HG03558 (cell line): Measurements from ENCODE around the gene HOXB3.

ENCODE experiments used
- ATAC-seq: cut with Tn5 transposase; IDR thresholded peaks from one replicate; pipeline ENCODE4 v1.9.1; 2021; ENCODE audit warnings: moderate number of reproducible peaks; ENCODE audit not compliant: unreplicated experiment; ENCODE audit errors: extremely low read depth

The HOXB3 gene

DNA sequence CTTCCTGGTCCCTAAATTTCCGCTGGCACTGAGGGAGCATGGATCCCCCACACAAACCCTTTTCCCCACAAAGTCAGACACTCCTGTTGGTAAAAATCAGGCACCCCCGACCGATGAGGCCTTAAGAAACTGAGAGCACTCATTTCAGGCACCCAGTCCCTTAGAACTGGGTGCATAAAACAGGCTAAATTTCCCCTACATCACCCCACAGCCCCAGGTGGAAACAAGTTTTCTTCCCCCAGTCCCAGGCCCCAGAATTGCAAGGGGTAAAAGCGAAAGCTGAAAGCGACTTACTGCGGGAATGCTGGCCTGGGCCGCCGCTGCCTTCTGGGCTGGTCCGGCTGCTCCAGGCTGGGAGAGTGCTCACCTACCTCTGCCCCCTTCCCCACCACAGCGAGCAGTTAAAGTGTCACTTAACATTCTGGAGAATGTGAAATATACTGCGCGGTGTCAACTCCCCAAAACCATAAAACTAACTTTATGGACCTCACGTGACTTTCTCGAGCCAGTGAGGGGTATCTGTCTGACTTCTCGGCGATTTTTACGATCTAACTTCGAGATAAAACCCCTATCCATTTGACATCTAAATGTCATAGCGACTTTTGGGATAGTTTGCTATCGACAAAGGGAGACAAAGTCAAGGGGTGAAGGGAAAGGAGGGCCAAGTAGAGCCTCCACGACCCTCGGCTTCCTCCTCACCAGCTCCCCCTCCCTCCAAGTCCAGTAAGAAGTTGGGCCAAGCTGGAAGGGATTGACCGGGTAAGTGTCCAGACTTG lies at the start of gene HOXB3:
Gene HOXB3, minus strand, starts transcription at position 411 of the 776 bp plus-strand sequence. CDS start 37,767 bp downstream, outside the sequence.
- no peak for ATAC-seq

DNA sequence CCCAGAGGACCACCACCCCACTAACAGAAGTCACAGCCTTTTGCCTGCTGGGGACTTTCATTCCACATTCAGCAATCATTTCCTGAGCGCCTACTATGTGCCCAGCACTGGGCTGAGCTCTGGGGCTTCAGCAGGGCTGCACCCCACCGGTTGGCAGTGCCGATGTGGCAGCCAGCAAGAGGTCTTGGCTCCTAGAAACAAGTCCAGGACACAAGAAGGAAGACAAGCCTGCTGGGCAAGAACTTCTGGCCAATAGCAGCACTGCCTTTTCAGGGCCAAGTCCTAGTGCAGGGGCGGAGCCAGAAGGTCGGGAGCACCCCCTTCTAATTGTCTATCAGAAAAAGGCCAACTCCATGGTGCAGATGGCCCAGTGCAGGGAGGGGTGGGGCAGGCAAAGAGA lies 49.1 kb upstream of the HOXB3 start:
- ATAC-seq: no peak

DNA sequence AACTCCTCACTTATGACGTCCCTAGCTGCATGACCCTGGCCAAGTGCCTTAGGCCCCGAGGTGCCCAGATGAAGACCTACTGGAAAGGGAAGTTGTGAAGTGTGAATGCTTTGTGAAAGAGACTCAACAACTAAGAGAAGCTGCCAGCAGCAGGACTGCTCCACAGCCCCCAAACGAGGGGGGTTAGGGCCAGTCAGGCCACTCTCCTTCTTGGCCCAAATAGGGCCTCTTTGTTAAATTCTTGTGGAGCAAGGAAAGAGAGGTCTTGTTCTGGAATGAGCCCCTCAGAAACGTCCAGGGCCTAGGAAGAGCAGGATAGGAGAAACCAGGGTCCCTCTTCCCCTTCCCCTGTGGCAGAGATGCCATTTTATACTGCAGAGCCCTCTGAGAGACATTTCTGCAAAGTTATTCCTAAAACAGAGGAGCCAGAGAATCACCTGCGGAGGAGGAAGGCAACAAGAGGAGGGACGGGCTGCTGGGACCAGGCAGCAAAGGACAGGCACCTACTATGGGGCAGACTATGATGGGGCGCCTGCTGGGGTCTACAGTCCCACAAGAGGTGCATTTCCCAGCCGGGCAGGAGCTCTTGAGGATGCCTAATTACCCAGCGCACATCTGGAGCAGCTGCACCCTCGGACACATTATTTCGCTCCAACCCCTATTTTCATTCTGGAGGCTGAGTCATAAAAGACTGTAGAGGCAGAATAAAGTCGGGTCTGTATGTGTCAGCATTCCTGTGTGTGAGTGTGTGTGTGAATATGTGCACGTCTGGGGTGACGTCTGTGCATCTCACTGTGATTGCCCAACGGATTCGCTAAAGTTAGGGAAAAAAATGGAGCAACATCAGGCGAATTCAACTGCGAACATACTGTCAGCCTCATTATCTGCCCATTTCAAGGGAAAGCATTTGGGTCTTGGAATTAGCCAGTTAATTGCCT lies 47.6 kb upstream of the HOXB3 start:
- no peak for ATAC-seq

DNA sequence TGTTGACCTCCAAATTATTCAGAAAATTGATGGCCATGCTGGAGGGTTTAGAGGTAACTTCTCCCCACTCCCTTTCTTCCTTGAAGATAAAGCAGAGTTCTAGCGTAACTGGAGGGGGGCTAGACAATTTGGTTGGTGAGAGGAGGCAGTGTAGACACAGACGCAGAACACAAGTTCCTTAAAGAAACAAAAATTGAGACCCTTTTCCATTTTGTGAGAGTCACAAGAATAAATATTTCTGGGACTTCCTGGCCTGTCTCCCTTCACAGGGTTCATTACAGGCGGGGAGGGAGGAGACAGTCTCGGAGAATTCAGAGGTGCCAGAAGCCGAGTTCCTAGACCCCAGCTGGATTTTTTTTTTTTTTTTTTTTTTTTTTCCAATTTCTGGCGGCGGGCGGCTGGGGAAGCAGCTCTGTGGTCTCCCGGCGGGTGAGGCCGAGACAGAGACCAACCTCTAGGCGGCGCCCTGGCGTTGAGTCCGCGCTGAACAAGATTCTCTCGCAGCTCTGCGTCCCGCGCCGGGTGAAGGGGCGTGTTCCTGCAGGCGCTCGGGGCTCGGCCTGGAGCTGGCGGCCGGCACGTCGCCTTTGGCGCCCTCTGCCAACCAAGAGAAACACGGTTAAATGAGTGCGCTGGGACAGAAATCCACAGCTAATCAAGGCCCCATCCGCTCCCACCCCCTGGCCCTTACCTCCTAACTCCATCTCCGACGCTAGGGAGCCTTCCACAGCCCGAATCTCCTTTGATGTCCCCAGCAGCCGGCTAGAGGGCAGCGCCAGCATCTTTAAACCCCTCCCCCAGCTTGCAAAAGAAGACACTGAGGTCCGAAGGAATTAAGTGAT lies 46.4 kb upstream of the HOXB3 start:
- no peak for ATAC-seq

DNA sequence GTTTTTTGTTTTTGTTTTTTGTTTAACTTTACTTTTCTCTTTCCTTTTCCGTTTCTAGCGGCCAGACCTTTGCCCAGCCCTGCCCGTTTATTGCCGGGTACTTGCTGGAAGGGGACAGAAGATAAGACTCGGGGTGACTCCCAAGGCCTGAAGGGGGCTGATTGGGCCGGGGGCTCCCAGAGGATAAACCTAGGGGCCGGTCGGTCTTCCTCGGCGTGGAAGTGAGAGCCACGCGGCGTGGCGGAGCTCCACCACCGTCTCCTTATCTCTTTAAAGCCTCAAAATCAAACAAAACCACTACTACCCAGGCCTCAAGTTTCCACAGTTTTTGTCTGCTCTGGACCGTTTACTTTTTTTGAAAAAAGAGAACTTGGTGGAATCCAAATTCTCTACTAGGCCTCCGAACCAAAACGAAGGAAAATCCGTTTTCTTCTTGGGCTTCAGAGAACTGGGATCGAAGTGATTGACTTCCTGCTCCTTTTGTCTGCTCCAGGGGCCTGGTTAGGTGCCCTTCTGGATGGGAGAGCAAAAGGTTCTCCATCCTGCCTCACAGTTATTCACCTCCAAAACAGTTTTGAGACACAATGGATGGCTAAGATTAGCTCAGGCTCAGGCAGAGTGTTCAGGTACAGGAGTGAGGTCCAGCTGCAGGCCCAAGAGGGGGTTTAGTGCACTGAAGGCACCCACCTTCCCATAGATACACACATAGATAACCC lies 44.6 kb upstream of the HOXB3 start:
- no peak for ATAC-seq

DNA sequence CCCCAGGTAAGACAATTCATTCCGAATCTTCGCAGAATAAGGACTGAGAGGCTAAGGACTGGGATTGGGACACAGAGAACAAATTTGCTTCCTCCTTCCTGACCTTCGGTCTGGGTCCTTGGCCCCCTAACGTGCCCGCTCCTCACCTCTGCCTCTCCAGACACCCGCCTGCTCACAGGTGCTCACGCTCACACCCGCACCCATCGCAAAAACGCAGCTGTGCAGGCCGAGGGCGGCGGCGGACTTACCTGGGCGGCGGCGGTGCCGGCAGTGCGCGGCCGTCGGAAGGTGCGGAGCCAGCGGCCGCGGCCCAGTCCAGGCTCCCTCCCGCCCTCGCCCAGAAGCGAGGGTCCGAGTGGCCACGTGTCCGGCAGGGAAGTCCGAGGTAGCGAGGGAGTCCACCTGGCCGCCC lies 43.2 kb upstream of the HOXB3 start:
- no peak for ATAC-seq

DNA sequence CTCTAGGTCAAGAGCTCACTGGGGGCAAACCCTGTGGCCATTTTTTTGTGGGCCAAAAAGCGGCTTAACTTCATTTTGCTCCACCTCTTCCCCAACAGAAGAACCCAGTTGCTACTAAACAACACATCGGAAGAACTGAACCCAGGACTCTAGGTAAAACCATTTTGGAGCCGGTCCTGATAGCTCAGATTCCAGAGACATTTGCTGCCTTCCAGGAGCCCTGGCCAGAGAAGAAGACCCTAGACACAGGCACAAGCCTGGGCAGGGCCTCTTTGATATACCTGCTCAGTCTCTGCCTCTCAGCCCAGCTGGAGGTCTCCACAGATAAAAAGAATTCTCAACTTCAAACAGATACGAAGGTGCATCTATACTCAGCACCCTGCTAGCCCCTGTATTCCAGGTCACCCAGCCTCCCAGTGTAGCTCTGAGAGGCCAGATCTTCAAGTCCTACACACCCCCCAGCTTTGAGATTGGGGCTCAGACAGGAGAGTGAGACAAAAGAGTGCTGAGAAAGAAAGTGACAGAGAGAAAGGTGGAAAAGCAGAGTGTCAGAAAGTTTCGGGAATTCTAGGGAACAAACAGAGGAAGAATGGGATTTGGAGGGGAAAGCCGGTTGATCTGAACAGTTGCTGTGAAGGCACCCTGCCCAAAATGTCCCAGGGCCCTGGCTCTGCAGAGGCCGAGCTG lies 42.7 kb upstream of the HOXB3 start:
- no peak for ATAC-seq

DNA sequence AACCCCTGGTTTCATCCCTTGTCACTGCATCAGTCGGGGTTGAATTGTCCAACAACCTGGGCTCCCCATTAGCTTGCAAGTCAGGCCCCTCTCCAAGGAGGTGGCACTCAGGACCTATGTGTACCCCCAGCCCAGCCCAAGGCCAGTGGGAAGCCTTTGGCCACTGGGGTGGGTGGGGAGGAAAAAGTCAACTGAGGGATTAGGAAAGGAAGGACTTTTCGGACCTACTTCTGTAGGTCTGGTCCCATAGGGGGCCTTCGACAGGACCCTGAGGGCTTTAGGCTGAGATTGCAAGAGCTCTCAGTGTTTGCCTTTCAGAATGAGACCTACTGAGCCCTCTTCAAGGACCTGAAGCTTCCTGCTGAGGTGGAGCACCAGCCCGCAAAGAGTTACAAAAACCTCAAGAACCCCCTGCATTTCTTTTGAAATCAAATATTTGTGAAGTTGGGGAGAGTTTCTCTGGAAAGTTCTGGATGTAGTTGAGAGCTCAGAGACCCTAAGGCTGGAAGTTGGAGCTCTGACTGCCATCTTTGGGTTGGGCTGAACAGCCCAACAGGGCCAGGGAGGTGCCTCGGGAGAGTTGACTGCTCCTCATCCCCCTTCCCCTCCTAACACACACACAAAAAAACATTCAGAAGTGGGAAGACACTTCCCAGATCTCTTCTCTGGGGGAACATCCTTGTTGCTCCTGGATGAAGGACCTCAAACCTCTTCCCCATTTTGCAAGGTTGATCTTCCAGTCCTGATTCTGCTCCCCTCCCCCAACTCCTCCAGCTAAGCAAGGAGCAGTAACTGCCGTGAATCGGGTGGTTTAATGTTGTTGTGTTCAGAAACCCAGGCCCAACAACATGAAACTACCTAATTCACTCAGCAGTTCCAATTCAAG lies 41.9 kb upstream of the HOXB3 start:
- no peak for ATAC-seq

DNA sequence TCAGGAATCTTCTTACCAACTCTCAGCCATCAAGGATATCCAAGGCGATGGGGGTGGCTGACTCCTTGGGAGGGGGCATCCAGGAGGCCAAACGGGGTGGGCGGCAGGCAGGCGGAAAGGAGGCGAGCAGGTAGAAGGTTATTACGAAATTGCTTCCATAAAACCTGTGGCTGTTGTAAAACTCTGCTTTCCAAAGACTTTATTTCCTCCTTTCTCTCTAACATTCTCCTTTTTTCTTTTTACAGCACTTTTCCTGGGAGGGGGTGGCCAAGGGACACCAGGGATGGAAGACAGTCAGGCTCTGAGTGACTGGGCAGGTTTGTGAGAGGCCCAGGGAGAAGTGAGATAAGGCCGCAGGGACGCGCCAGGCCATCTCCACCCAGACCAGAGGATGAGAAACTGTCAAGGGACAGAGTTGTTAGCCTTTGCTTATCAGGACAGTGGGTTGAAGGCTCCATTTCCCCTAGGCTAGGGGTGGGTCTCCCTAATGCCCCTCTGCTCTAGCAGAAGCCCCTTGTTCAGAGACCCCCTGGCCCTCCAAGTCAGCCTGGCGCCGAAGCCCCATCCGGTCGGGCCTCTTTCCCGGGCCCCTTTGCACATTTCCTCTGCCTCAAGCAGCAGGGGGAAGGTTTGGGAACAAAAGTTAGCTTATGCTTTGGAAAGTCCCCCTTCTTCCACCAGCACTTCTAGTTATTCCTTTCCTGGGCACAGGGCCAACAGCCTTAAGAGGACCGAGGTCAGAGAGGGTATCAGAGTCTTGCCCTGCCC lies 41.1 kb upstream of the HOXB3 start:
- ATAC-seq: no peak

DNA sequence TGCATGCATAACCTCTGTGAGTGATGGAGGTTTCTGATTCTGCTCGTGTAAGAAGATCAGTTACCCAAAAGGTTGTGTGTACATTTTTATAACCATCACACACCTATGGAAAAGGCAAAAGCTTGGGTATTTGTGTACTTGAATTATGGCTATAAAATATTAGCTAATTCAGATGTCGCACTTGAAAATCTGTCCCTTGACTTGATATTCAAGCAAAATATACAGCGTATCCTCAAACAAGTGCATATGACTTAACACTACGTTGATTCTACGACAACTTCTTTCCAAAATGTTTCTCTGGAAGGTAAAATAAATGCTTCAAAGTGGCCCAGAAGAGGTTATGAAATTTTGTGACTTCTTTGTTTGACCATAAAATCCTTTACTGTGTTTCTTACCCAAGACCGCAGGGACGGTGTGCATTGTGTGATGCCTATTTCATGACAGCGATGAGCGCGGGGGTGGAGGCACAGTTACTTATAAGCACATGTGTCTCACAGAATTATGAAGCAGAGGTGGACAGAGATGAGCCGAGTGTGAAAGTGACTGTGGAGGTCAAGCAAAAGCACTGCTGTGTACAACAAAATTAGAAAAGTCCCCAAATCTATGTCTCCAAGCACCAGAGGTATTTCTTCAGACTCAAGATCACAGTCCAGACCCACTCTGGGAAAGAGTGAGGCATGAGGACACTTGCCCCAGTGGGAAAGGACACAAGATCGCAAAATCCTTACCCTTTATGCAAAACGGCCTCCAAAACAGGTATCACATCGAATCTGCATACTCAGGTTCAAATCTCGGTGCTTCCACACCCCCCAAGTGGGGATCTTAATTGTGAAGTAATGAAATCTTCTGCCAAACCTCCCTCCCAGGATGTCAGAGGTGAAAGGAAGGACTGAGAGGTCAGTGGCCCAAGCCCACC lies 40.2 kb upstream of the HOXB3 start:
- ATAC-seq: no peak

DNA sequence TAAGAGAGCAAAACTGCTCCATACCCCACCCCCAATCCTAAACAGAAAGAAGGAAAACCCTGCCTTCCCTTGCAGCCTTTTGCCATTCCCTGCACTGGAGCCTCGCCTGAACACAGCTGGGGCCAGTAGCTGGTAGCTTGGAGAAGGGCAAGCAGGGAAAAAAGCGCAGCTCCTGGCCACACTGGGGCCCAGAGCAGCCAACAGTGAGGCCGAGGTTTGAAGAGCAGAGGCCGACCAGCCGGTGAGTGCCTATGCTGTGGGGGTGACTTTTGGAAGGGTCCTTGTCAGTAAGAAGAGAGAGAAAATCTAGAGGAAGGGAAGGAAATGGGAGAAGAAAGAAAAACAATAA lies 39.3 kb upstream of the HOXB3 start:
- no peak for ATAC-seq

DNA sequence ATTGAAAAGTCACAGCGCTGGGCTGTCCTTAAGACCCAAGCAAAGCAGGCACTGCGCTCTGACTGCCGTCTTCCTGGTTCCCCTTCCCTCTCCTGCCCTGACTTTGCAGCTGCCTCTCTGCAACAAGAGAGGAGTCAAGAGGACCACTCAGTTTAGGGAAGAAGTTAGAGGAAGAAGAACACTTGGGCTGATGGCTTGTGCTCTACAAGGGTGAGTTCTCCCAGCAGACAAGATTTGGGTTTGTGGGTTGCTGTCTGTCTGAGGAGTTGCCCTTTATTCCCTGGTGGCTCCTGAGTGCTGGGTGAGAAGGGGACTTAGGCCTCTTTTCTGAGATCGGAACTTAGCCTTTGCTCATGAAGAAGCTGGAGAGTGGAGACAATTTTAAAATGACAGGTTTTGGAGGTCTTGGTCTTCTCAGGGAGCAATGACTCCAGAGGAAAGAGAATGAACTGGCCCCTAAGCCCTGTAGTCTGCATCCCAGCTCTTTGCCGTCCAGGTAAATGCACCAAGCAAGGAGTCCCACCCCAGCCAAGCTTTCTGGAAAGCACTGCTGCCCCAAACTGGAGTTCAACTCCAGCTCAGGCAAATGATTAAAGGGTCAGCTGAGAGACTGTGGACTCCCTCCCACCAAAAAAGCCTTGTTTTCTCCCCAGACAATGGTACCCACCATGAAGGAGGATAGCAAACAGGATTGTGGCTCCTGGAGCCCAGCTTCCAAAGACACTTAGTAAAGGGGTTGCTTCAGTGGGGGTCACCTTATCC lies 38.8 kb upstream of the HOXB3 start:
- no peak for ATAC-seq

DNA sequence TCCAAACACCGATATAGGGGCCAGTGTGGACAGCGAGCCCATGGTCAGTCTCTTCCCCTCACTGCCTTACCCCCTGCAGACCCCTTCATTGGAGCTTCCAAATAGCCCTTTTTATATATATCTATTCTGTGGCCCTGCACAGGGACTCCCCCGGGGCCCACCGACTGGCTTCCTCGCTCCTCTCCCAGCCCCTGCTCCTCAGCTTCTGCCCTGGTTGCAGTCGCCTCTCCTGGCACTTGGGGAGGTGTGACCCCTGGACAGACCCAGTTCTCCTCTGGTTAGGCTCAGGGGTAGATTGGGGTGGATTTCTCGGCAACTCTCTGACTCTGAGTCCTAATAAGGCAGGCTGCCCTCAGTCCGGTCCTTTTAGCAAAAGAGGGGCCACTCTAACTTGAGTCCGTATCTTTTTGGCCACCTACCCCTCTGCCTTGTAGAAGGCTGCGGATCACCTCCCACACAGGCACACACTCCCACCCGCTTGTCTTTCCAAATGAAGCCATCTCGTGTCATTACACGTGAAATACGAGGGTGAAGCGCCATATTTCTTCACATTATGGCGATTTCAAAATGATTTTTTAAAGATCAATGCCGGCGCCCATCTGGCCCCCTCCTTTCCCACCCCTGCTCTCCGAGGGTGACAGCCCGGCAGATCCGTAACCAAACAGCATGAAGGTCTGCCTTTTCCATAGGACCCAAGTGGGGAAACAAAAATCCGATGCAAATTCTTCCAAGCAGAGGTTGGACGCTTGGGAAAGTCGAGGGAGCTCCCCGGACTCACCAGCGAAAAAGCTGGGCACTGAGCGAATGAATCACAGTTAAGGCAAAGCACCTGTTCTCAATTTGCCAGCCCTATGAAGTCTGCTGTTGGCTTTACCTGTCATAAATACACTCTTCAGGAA lies 37.8 kb upstream of the HOXB3 start:
- no peak for ATAC-seq

DNA sequence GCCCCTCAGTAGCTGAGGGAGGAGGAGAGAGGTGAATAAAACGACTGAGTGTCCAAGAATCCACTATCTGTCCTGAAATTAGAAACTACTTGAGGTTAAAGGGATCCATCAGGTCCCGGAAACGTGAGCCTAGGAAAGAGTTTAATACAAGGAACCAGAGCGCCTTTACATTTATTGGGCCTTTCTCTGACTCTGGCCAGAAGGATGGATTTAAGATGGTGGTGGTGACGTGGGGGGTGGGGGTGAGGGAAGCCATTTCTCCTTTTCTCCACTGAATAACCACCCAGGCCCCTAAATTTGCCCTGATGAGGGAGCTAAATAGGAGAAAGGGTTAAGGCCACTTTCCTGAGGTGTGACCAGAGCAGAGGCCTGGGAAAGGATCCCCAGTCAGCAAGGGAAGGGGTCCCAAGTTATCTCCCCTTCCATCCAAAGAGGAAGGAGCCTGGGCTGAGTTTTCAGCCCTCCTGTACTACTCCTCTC lies 37.1 kb upstream of the HOXB3 start:
- ATAC-seq: no peak
